IPS-18a (cell line): ENCODE data around the gene PKMYT1.
A peak's percentile ranks its signal among the peaks of the same experiment; 100 is the strongest.

ENCODE experiments used
- H3K27ac ChIP-seq: one replicate; pipeline ENCODE4 v1.5.1; 2013; ENCODE audit warnings: low read length
- H3K27me3 ChIP-seq: one replicate; pipeline ENCODE4 v1.6.1; 2013; ENCODE audit warnings: mild to moderate bottlenecking, low read length; ENCODE audit not compliant: control insufficient read depth, insufficient read depth
- H3K36me3 ChIP-seq: one replicate; pipeline ENCODE4 v1.6.1; 2013; ENCODE audit warnings: low read depth, low read length; ENCODE audit not compliant: control insufficient read depth
- H3K4me1 ChIP-seq: one replicate; pipeline ENCODE4 v1.6.1; 2013; ENCODE audit warnings: low read depth, low read length; ENCODE audit not compliant: control insufficient read depth
- H3K4me3 ChIP-seq: one replicate; pipeline ENCODE4 v1.5.1; 2013; ENCODE audit warnings: low read length
- H3K9ac ChIP-seq: one replicate; pipeline ENCODE4 v1.6.1; 2013; ENCODE audit warnings: mild to moderate bottlenecking, low read length, moderate library complexity
- H3K9me3 ChIP-seq: one replicate; pipeline ENCODE4 v1.6.1; 2013; ENCODE audit warnings: low read depth, low read length; ENCODE audit not compliant: control insufficient read depth

The PKMYT1 gene

GRCh38 chr16:3023415-3023668 lies 43.1 kb upstream of the PKMYT1 start:
- Histone ChIP-seq H3K4me3 (peak overlapping the region; percentile 99), H3K4me1 (peaks cover 19% of the 10 kb centered on the region), H3K27me3 (peaks cover 3% of the 10 kb centered on the region), H3K9ac (peak overlapping the region; percentile 88), H3K27ac (no peak overlapping the region), H3K36me3 (peaks cover 23% of the 10 kb centered on the region), H3K9me3 (no peaks in the 10 kb centered on the region)

- Histone ChIP-seq H3K27me3 (peaks cover 4% of the 10 kb centered on the region), H3K27ac (peak overlapping the region; percentile 48), H3K36me3 (peaks cover 23% of the 10 kb centered on the region), H3K4me3 (peak overlapping the region; percentile 99), H3K9me3 (no peaks in the 10 kb centered on the region), H3K9ac (peak overlapping the region; percentile 88), H3K4me1 (peaks cover 20% of the 10 kb centered on the region)
Measured at GRCh38 chr16:3022684-3023414, 42.6 kb upstream of the PKMYT1 start.

- Histone ChIP-seq H3K9me3 (no peaks in the 10 kb centered on the region), H3K27ac (peak overlapping the region; percentile 83), H3K4me3 (peak overlapping the region; percentile 99), H3K4me1 (peaks cover 18% of the 10 kb centered on the region), H3K9ac (peak overlapping the region; percentile 88), H3K36me3 (peaks cover 21% of the 10 kb centered on the region), H3K27me3 (peaks cover 4% of the 10 kb centered on the region)
Measured at GRCh38 chr16:3022208-3022683, 42.0 kb upstream of the PKMYT1 start.

- H3K9ac ChIP-seq: peak overlapping the region; percentile 99
- H3K4me1 ChIP-seq: peaks cover 18% of the 10 kb centered on the region
- H3K36me3 ChIP-seq: peaks cover 15% of the 10 kb centered on the region
Measured at GRCh38 chr16:3021449-3022207, 41.4 kb upstream of the PKMYT1 start.

GRCh38 chr16:3020604-3021448 lies 40.6 kb upstream of the PKMYT1 start:
- Histone ChIP-seq H3K27me3 (peaks cover 4% of the 10 kb centered on the region), H3K9me3 (no peaks in the 10 kb centered on the region), H3K9ac (peak overlapping the region; percentile 99), H3K36me3 (peaks cover 12% of the 10 kb centered on the region), H3K4me1 (peaks cover 22% of the 10 kb centered on the region), H3K27ac (peak overlapping the region; percentile 94), H3K4me3 (peak overlapping the region; percentile 99)

More at GRCh38 chr16:3021449-3022207, 41.4 kb upstream of the PKMYT1 start:
- Histone ChIP-seq H3K9me3 (no peaks in the 10 kb centered on the region), H3K27me3 (peaks cover 4% of the 10 kb centered on the region), H3K4me3 (peak overlapping the region; percentile 99), H3K27ac (peak overlapping the region; percentile 83)

- Histone ChIP-seq H3K9me3 (no peaks in the 10 kb centered on the region), H3K4me3 (peak within 1 kb of the TSS; percentile 99), H3K27ac (peak within 1 kb of the TSS; percentile 94), H3K36me3 (peaks cover 15% of the 10 kb centered on the region), H3K27me3 (peaks cover 4% of the 10 kb centered on the region), H3K4me1 (peaks cover 25% of the 10 kb centered on the region), H3K9ac (peak within 1 kb of the TSS; percentile 99)
Measured at GRCh38 chr16:3020247-3020603, 40.0 kb upstream of the PKMYT1 start, which contains the start of gene TNFRSF12A. Gene TNFRSF12A, plus strand, starts transcription at chr16:3020368. Its CDS starts 30 bp downstream, at chr16:3020398.

- Histone ChIP-seq H3K9me3 (no peaks in the 10 kb centered on the region), H3K4me3 (peak overlapping the region; percentile 99), H3K36me3 (peaks cover 20% of the 10 kb centered on the region), H3K4me1 (peaks cover 30% of the 10 kb centered on the region), H3K27me3 (peaks cover 4% of the 10 kb centered on the region), H3K27ac (no peak overlapping the region), H3K9ac (no peak overlapping the region)
Measured at GRCh38 chr16:3019594-3020246, 39.5 kb upstream of the PKMYT1 start.

GRCh38 chr16:3017794-3018506 lies 37.7 kb upstream of the PKMYT1 start, which contains the start of gene CLDN6:
Gene CLDN6, minus strand, starts transcription at chr16:3018183. Its CDS starts 2,162 bp downstream, at chr16:3016021.
- H3K27me3 ChIP-seq: peaks cover 4% of the 10 kb centered on the region
- peaks cover 37% of the 10 kb centered on the region for H3K4me1 ChIP-seq
- peak within 1 kb of the TSS; percentile 85 for H3K27ac ChIP-seq
- peaks cover 23% of the 10 kb centered on the region for H3K36me3 ChIP-seq
- peak within 1 kb of the TSS; percentile 91 for H3K4me3 ChIP-seq
- no peaks in the 10 kb centered on the region for H3K9me3 ChIP-seq
- H3K9ac ChIP-seq: peak within 1 kb of the TSS; percentile 92

GRCh38 chr16:3017344-3017743 lies 37.1 kb upstream of the PKMYT1 start:
- Histone ChIP-seq H3K9ac (peak overlapping the region; percentile 92), H3K4me1 (peaks cover 33% of the 10 kb centered on the region), H3K4me3 (peak overlapping the region; percentile 91)

GRCh38 chr16:3015865-3016521 lies 35.7 kb upstream of the PKMYT1 start:
- Histone ChIP-seq H3K4me1 (peaks cover 31% of the 10 kb centered on the region), H3K36me3 (peaks cover 19% of the 10 kb centered on the region), H3K9me3 (no peaks in the 10 kb centered on the region), H3K27me3 (peaks cover 15% of the 10 kb centered on the region), H3K4me3 (peak overlapping the region; percentile 11), H3K27ac (no peak overlapping the region), H3K9ac (no peak overlapping the region)

More at GRCh38 chr16:3017344-3017743, 37.1 kb upstream of the PKMYT1 start:
- H3K27me3 ChIP-seq: peaks cover 10% of the 10 kb centered on the region
- peaks cover 23% of the 10 kb centered on the region for H3K36me3 ChIP-seq
- peak overlapping the region; percentile 85 for H3K27ac ChIP-seq
- no peaks in the 10 kb centered on the region for H3K9me3 ChIP-seq
